Endodermal cell (in vitro differentiated cells): ENCODE measurements around the gene RNF182. TPM values are rescaled to one million over a fixed set of nuclear protein-coding genes. Genes with fewer than 3 reads are reported as not detected.

ENCODE experiments used
- DNase-seq: peaks from one replicate; pipeline ENCODE4 v3.0.0-alpha.2; 2017
- H3K27ac ChIP-seq: 2 replicates; pipeline ENCODE4 v1.5.1; 2013; ENCODE audit warnings: mild to moderate bottlenecking, low read depth, low read length, moderate library complexity
- H3K27me3 ChIP-seq: 2 replicates; pipeline ENCODE4 v1.6.1; 2013; ENCODE audit warnings: mild to moderate bottlenecking, low read length, moderate library complexity; ENCODE audit not compliant: insufficient read depth, control insufficient read depth, poor library complexity, severe bottlenecking
- H3K36me3 ChIP-seq: 2 replicates; pipeline ENCODE4 v1.7.0; 2013; ENCODE audit warnings: mild to moderate bottlenecking, low read length, moderate library complexity; ENCODE audit not compliant: control insufficient read depth, insufficient read depth
- H3K4me1 ChIP-seq: one replicate; pipeline ENCODE4 v1.7.0; 2013; ENCODE audit warnings: low read length; ENCODE audit not compliant: control insufficient read depth, insufficient read depth
- H3K4me3 ChIP-seq: 2 replicates; pipeline ENCODE4 v1.5.1; 2013; ENCODE audit warnings: mild to moderate bottlenecking, low read length, moderate library complexity
- H3K9ac ChIP-seq: 2 replicates; pipeline ENCODE4 v1.6.1; 2013; ENCODE audit warnings: mild to moderate bottlenecking, low read length, moderate library complexity; ENCODE audit not compliant: poor library complexity, severe bottlenecking; ENCODE audit errors: extremely low read depth
- H3K9me3 ChIP-seq: 2 replicates; pipeline ENCODE4 v1.6.1; 2013; ENCODE audit warnings: mild to moderate bottlenecking, low read length, moderate library complexity; ENCODE audit not compliant: control insufficient read depth
- H3K27ac Mint-ChIP-seq: 2 replicates; pipeline ENCODE4 v1.8.0; 2020; ENCODE audit warnings: mixed read lengths
- H3K27me3 Mint-ChIP-seq: 2 replicates; pipeline ENCODE4 v1.8.0; 2021; ENCODE audit warnings: mild to moderate bottlenecking, mixed read lengths; ENCODE audit not compliant: insufficient read depth
- H3K36me3 Mint-ChIP-seq: 2 replicates; pipeline ENCODE4 v1.8.0; 2020; ENCODE audit warnings: low read depth, mixed read lengths
- H3K4me1 Mint-ChIP-seq: 2 replicates; pipeline ENCODE4 v1.8.0; 2020; ENCODE audit warnings: mixed read lengths
- H3K4me3 Mint-ChIP-seq: 2 replicates; pipeline ENCODE4 v1.8.0; 2020; ENCODE audit warnings: mild to moderate bottlenecking, moderate library complexity, mixed read lengths
- H3K9me3 Mint-ChIP-seq: 2 replicates; pipeline ENCODE4 v1.8.0; 2020; ENCODE audit warnings: mild to moderate bottlenecking, mixed read lengths
- WGBS, 2 experiments: methylation state at CpG; one replicate each; pipeline versions ENCODE4 v1.1.5 to v1.1.7; 2013; ENCODE audit warnings: missing lambda C conversion rate in 2 of 2, mixed read lengths in 1 of 2; ENCODE audit not compliant: insufficient coverage in 1 of 2, insufficient read length in 1 of 2; 5-methylcytosine and 5-hydroxymethylcytosine counted together
- total RNA-seq, 2 donors: library from RNA; stranded (reverse); fragmentation: NEBNext Ultra II Directional in 1 of 2; extraction: Animal tissue kit (Norgen Biotek cat#: 25700) in 1 of 2; gene quantifications; 2 replicates in 1 of 2; 3 replicates in 1 of 2; pipeline ENCODE4 v1.2.1, GENCODE V29; 2021
- TF ChIP-seq, protein P1 (sequence below): fragments of 200-600 bp; sonication (generic); conservative IDR thresholded peaks from 2 replicates; pipeline ENCODE4 v1.5.0; 2021; ENCODE audit warnings: antibody characterized with exemption, mild to moderate bottlenecking

The RNF182 gene
- total RNA-seq, 2 donors from 2014 or later = 4.1 to 5.2 TPM

DNA sequence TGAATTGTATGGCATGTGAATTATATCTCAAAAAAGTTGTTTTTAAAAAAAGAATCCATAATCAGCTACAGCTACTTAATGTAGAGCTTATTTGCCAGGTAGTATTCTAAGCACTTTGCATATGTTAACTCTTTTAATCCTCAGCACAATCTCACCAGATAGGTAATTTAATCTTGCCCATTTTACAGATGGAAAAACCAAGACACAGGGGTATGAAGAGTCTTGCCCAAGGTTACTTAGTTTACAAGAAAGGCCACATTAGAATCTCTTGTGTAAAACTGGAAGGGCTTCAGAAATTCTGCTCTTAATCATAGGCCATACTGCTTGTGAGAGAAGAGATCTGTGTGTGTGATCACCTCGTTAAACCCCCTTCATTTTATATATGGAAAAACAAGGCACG, 13.4 kb upstream of the RNF182 start:
- no peak overlapping the region for H3K27ac ChIP-seq
- H3K36me3 ChIP-seq = no peaks in the 10 kb centered on the region
- peaks cover 40% of the 10 kb centered on the region for H3K4me1 Mint-ChIP-seq
- H3K4me3 Mint-ChIP-seq = no peak overlapping the region
- H3K4me1 ChIP-seq = peaks cover 11% of the 10 kb centered on the region
- H3K27me3 Mint-ChIP-seq = peaks cover 15% of the 10 kb centered on the region
- H3K4me3 ChIP-seq = no peak overlapping the region
- H3K36me3 Mint-ChIP-seq = no peaks in the 10 kb centered on the region
- H3K27me3 ChIP-seq = peaks cover 20% of the 10 kb centered on the region
- H3K9me3 Mint-ChIP-seq = no peaks in the 10 kb centered on the region
- H3K27ac Mint-ChIP-seq = no peak overlapping the region
- WGBS, 2 experiments = 100% methylated on average over 2 of the region's 2 CpGs; no CpG with 5 or more reads in 1 of the 2 experiments
- TF ChIP-seq, protein P1, sequence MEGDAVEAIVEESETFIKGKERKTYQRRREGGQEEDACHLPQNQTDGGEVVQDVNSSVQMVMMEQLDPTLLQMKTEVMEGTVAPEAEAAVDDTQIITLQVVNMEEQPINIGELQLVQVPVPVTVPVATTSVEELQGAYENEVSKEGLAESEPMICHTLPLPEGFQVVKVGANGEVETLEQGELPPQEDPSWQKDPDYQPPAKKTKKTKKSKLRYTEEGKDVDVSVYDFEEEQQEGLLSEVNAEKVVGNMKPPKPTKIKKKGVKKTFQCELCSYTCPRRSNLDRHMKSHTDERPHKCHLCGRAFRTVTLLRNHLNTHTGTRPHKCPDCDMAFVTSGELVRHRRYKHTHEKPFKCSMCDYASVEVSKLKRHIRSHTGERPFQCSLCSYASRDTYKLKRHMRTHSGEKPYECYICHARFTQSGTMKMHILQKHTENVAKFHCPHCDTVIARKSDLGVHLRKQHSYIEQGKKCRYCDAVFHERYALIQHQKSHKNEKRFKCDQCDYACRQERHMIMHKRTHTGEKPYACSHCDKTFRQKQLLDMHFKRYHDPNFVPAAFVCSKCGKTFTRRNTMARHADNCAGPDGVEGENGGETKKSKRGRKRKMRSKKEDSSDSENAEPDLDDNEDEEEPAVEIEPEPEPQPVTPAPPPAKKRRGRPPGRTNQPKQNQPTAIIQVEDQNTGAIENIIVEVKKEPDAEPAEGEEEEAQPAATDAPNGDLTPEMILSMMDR = no peak
- DNase-seq = no peak
- H3K9ac ChIP-seq = no peak overlapping the region
- no peaks in the 10 kb centered on the region for H3K9me3 ChIP-seq

DNA sequence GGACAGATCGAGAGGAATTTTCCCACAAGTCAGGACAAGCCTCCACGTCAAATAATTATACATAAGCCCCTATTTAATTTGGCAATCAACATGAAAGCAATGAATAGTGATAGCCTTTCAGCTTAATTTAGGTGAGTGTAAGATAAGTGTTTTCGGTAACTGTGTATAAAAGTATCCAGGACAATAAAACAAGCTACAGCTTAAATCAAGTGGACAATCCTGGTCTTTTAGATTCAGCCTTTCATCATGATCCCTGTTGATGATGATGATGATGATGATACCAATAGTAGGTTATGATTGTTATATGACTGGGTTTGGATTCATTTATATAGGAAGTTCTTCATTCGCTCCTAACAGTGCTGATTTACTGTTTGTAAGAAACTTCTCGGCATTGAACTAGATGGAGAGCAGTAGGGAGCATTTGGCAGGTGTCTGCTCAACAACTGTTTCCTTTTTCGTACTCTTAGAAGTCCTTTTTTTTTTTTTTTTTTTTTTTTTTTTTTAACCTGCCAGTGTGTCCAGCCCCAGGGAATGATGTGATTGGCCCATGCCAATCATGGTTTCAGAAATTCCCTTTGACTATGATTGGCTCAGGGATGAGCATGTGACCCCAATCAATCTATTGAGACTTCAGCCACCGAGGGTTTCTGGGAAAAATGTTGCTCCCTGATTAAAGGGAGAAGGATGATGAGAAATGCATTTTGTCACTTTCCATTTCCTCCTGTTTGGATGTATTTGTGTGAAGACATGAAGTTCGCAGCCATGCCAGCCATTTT, 11.3 kb upstream of the RNF182 start:
- DNase-seq = no peak
- Histone ChIP-seq H3K9ac (no peak overlapping the region), H3K27ac (no peak overlapping the region), H3K4me1 (peaks cover 11% of the 10 kb centered on the region), H3K36me3 (no peaks in the 10 kb centered on the region), H3K27me3 (peaks cover under 1% of the 10 kb centered on the region), H3K9me3 (no peaks in the 10 kb centered on the region), H3K4me3 (no peak overlapping the region)
- H3K4me1 Mint-ChIP-seq = peaks cover 44% of the 10 kb centered on the region
- H3K27me3 Mint-ChIP-seq = peaks cover 3% of the 10 kb centered on the region
- H3K27ac Mint-ChIP-seq = no peak overlapping the region
- no peaks in the 10 kb centered on the region for H3K9me3 Mint-ChIP-seq
- H3K4me3 Mint-ChIP-seq = no peak overlapping the region
- WGBS, 2 experiments = 96 to 97% methylated on average over 4 to 6 of the region's 8 CpGs
- H3K36me3 Mint-ChIP-seq = no peaks in the 10 kb centered on the region
- TF ChIP-seq, protein P1 = no peak

DNA sequence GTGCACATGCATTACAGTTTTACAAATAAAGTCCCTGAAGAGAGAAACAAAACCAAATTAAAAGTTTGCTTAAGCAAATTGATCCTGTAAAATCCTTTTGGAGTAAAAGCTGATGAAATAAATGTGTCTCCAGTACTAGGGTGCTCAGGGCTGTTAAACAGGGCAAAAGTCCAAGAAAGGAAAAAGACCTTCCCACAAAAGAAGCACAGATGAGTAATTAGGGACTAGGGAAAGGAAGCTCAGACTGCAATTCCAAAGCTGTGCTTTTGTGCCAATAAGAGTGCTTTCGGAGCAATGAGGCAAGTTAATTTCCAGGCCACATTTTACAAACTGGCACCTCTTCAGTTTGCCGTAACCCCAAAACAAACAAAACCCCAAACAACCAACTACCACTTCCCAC, 10.4 kb upstream of the RNF182 start:
- no peak overlapping the region for H3K27ac ChIP-seq
- H3K9ac ChIP-seq = no peak overlapping the region
- no peaks in the 10 kb centered on the region for H3K9me3 ChIP-seq
- no peaks in the 10 kb centered on the region for H3K36me3 Mint-ChIP-seq
- 61 to 86% methylated on average over 1 to 2 of the region's 2 CpGs for WGBS, 2 experiments
- no peak overlapping the region for H3K4me3 Mint-ChIP-seq
- H3K27me3 Mint-ChIP-seq = no peaks in the 10 kb centered on the region
- DNase-seq = no peak
- H3K4me3 ChIP-seq = no peak overlapping the region
- peaks cover 48% of the 10 kb centered on the region for H3K4me1 Mint-ChIP-seq
- H3K27ac Mint-ChIP-seq = no peak overlapping the region
- H3K36me3 ChIP-seq = no peaks in the 10 kb centered on the region
- no peaks in the 10 kb centered on the region for H3K27me3 ChIP-seq
- H3K4me1 ChIP-seq = peaks cover 8% of the 10 kb centered on the region
- TF ChIP-seq, protein P1 = no peak
- no peaks in the 10 kb centered on the region for H3K9me3 Mint-ChIP-seq
